OCI-LY1 (cell line): Measurements from ENCODE around the gene ZNF831.

Source experiments
- CTCF ChIP-seq: fragments of 200-600 bp; sonication (generic), shearing (Covaris generic); IDR thresholded peaks from 2 replicates; pipeline ENCODE4 v1.5.1; 2017; ENCODE audit warnings: mild to moderate bottlenecking, antibody characterized with exemption, low read length, moderate library complexity, mixed read lengths
- EZH2 ChIP-seq: fragments of 200-600 bp; sonication (generic), shearing (Covaris generic); IDR thresholded peaks from 2 replicates; pipeline ENCODE4 v1.8.0; 2017; ENCODE audit warnings: borderline replicate concordance, mixed run types, mild to moderate bottlenecking, antibody characterized with exemption, low read length, moderate library complexity, mixed read lengths

- TF ChIP-seq EZH2 (no peak), CTCF (no peak)
Measured at GRCh38 chr20:59230385-59230784, 66.8 kb downstream of the ZNF831 start.
